HG02759 (cell line): ENCODE results near the gene IL36A.
A peak's percentile ranks its signal among the peaks of the same experiment; 100 is the strongest.

Experiments
- ATAC-seq: cut with Tn5 transposase; IDR thresholded peaks from one replicate; pipeline ENCODE4 v1.9.1; 2021; ENCODE audit warnings: mild to moderate bottlenecking, moderate library complexity; ENCODE audit not compliant: unreplicated experiment

IL36A gene

DNA sequence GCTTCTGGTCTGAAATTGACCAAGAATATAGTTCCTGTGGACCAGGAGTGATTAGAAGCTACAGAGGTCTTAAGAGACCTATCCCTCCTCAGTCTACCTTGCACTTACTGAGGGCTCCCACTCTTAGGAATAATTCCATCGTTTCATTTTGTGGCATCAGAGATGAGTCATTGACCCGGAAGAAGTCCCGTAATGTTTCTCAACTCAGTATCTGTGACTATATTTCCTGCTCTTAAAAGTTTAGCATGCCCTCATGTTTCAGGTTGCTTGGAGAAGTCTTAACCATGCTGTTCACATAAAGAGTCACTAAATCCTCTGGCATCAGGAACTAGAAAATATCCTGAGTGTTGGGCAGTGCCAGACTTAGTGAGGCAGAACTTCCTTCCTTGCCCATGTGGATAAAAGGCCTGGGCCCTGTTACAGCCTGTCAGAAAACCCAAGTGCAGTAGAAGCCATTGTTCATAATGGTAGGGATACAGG lies at the start of gene IL36A:
Gene IL36A, plus strand, starts transcription at position 430 of the 480 bp plus-strand sequence. CDS start 413 bp downstream, outside the sequence.
- ATAC-seq: no peak

GRCh38 chr2:112957511-112957910 lies 47.7 kb upstream of the IL36A start:
- ATAC-seq: no peak

- peak; percentile 75 for ATAC-seq
These were observed 46.7 kb upstream of the IL36A start for GRCh38 chr2:112958428-112959108.

- no peak for ATAC-seq
These were observed 46.0 kb upstream of the IL36A start for GRCh38 chr2:112959109-112959812.

DNA sequence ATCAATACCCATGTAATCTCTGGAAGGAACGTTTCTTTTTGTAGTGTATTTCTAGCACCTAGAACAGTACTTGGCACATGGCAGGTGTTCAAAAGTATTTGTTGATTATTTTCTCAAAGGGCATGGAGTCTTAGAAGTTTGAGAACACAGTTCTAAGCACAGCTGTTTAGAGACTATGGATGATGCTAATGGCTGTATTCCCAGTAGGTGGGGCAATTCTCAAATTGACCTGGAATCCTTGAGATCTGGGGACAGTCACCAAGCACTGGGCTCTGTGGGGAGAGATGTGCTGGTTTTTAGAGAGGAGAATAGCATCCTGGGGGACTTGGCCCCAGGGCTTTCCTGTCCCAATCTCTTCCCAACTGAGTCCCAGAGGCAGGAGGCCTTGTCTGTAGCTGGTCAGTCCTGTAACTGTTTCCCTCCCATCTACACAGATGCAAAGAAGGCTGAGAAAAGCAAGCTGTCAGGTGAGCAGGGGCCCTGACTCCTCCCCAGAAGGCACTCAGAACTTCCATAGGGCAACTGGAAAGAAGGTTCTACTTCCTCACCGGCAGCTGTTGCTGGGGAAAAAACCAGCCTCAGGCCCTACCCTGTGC lies 44.9 kb upstream of the IL36A start:
- ATAC-seq: no peak

DNA sequence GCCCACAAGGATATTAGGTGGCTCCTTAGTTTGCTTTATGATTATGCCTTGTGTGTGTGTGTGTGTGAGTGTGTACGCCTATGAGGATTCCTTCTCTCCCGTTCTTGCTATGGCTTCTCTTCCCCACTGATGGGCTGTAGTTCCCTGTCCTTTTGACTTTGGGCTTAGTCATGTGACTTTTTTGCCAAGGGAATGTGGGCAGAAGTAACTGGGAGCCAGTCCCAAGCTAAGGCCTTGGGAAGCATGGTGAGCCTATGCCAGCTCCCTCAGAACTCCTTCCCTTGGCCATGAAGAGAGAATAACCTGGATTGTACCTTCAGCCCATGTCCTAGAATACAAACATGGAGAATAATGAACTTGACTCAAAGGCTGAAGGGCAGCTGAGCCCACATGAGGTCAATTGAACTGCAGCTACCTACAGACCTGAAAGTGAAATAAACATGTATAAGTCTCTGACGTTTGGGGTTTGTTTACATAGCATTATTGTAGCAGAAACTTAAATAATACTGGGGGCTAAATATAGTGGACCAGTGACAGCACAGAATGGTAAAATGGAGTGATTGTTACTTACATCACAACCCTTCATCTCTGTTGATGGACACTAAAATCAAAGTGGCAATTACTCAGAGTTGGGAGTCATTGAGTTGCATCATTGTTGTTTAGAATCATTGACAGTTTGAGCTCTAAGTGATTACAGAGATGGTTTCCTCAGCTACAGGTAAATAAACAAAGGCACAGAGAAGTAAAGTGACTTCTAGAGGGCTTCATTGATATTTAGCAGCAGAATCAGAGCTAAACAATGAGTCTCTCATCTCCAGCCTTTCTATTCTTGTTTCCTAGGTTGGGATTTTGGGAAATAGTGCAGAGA lies 42.7 kb upstream of the IL36A start:
- ATAC-seq: no peak

GRCh38 chr2:112967023-112967422 lies 38.2 kb upstream of the IL36A start:
- ATAC-seq: no peak

DNA sequence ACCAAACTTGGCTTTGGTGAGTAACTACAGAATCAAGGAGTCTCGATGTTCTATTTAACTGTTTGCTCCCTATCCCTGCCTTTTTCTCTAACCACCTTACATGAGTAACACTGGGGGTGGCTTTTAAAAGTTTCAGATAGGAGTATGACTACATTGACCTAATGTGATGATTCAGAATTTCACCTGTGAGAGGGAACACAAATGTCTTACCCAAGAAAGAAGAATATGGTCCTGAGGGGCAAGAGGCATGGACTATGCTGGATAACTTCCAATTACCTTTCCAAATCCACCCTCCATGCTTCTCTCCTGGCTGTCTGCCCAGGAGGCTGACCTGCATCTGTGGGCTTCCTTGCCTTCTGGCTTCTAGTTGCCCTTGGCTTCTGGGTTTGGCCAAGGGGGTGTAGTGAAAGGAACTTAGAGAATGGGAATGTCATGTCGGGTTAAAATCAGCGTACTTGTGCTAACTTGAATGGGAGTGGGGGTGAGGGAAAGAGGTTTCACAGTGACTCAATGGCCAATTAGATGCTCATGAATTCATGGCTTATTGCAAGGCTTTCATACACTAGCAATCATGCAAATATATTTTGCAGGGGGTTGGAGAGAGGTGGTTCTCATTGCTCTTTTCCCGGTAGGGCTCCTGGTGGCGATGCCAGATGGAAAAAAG lies 32.7 kb upstream of the IL36A start:
- no peak for ATAC-seq

DNA sequence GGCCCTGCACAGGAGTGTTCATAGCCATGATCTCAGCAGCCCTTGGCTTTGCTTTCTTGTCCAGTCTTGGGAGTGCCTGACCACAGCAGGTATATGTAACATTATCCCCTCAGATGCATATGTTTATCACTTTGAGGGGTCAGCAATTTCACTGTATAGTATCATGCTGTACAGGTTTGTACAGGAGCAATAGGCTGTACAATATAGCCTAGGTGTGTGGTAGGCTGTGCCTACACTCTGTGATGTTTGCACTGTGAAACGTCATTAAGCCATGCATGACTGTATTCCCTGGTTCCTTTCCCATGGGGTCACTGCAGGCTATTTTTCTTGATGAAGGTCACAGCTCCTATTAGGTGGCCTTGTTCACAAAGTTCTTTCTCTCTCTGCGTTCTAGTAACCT lies 32.1 kb upstream of the IL36A start:
- ATAC-seq: no peak

DNA sequence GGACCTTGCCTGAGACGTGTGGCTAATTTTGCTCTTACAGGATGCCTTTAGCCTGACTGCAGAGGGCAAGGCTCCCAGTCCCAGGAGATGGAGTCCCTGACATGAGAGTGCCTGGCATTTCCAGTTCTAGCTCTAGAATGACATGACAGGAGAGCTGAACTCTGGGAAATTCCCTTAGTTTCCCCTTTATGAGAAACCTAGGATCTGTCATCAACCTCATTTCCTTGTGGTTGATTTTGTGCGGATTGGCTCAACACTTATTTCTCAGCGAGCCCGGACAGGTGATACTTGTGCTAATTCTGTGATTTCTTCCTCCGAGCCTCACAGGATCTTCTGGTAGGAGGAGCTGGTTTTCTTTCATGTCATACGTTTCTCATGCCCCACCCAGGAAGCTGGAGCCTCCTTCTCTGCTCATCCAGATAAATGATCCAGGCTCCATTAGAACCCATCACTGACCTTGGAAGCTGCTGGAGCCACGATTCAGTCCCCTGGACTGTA lies 27.7 kb upstream of the IL36A start, which contains the start of gene IL36G:
Gene IL36G, plus strand, starts transcription at position 448 of the 498 bp plus-strand sequence. CDS start 633 bp downstream, outside the sequence.
- no peak for ATAC-seq

- no peak for ATAC-seq
These were observed 25.5 kb upstream of the IL36A start for GRCh38 chr2:112979731-112980130.

DNA sequence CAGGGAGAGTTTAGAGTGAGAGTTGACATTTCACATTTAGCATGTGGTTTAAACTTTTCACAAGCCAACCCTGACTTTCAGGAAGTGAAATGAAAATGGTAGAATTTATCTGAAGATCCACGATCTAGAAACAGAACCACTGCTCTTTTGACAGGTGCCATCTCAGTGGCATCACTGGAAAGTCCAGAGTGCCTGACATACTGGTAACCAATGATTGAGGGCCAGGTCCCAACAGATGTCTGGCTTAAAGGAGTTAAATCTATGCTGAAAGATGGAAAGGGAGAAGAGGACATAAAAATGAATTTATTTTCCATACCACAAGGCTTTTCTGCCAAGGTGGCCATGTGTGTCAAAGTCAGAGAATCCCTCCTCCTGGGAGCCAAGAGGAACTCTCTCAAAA lies 24.7 kb upstream of the IL36A start:
- no peak for ATAC-seq

DNA sequence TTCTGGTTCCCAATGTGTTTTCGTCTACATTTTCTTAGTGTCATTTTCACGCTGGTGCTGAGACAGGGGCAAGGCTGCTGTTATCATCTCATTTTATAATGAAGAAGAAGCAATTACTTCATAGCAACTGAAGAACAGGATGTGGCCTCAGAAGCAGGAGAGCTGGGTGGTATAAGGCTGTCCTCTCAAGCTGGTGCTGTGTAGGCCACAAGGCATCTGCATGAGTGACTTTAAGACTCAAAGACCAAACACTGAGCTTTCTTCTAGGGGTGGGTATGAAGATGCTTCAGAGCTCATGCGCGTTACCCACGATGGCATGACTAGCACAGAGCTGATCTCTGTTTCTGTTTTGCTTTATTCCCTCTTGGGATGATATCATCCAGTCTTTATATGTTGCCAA lies 20.2 kb upstream of the IL36A start:
- ATAC-seq: no peak

DNA sequence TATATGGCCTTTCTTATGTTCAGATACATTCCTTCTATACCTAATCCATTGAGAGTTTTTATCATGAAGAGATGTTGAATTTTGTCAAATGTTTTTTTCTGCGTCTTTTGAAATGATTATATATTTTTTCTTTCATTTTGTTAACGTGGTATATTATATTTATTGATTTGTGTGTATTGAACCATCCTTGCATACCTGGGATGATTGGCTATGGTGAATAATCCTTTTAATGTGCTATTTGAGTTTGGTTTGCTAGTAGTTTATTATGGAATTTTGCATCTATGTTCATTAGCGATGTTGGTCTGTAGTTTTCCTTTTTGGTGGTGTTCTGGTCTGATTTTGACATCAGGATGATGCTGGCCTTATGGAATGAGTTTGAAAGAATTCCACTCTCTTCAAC lies 15.6 kb upstream of the IL36A start:
- ATAC-seq: no peak

- no peak for ATAC-seq
These were observed 11.4 kb upstream of the IL36A start for GRCh38 chr2:112993831-112994230.

DNA sequence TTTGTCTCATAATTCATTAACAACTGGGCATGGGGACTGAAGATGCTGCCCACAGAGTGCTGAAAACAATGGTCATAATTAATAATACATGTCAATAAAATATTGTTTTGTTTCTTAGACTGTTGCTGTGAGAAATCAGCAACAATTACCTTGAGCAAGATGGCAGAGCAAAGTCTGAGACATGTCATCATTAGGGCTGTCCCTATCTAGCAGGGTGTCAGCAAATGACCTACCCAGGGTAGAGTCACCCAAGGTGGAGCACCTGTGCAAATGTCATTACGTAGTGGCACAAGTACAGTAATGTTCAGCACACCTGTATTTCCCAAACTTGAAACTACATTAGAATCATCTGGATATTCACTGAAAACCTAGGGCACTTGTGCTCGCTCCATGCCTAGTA lies 10.6 kb upstream of the IL36A start:
- ATAC-seq: no peak

GRCh38 chr2:112995346-112995920 lies 9.8 kb upstream of the IL36A start:
- no peak for ATAC-seq

GRCh38 chr2:112996635-112997034 lies 8.6 kb upstream of the IL36A start:
- no peak for ATAC-seq

- no peak for ATAC-seq
These were observed 8.1 kb upstream of the IL36A start for GRCh38 chr2:112997151-112997550.

DNA sequence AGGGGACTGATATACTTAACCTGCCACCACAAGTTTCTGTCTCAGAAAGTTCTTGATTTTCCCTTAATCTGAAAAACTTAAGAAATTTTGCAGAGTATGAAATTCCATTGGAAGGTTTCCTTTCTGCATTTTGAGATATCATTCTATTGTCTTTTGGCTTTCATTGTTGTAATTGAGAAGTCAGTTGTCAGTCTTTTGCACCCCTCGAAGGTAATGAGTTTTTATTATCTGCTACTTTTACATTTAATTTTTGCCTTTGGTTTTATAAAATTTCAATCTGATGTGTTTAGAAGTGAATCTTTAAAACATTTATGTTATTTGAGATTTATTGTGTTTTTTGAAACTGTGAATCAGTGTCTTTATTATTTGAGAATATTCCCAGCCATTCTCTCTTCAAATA lies 4.8 kb upstream of the IL36A start:
- no peak for ATAC-seq
